Type B pancreatic cell (in vitro differentiated cells): ENCODE data around the gene ANKRD53. TPM values are rescaled to one million over a fixed set of nuclear protein-coding genes. Genes with fewer than 3 reads are reported as not detected.
A peak's percentile ranks its signal among the peaks of the same experiment; 100 is the strongest.

Experiments used
- DNase-seq: peaks from one replicate; pipeline ENCODE4 v3.0.0; 2021; ENCODE audit warnings: mixed read lengths; ENCODE audit not compliant: unreplicated experiment; ENCODE audit errors: extremely low spot score
- H3K27ac Mint-ChIP-seq: 2 replicates; pipeline ENCODE4 v1.8.0; 2021; ENCODE audit warnings: mild to moderate bottlenecking, mixed read lengths
- H3K27me3 Mint-ChIP-seq: 2 replicates; pipeline ENCODE4 v1.8.0; 2021; ENCODE audit warnings: mixed read lengths
- H3K36me3 Mint-ChIP-seq: 2 replicates; pipeline ENCODE4 v1.8.0; 2021; ENCODE audit warnings: mixed read lengths
- H3K4me1 Mint-ChIP-seq: one replicate; pipeline ENCODE4 v1.8.0; 2021; ENCODE audit warnings: mixed read lengths; ENCODE audit not compliant: unreplicated experiment
- H3K4me3 Mint-ChIP-seq: 2 replicates; pipeline ENCODE4 v1.8.0; 2021; ENCODE audit warnings: mild to moderate bottlenecking, mixed read lengths
- H3K9me3 Mint-ChIP-seq: 2 replicates; pipeline ENCODE4 v1.8.0; 2021; ENCODE audit warnings: mixed read lengths
- CTCF ChIP-seq: fragments of 200-600 bp; sonication (generic); conservative IDR thresholded peaks from 2 replicates; pipeline ENCODE4 v1.5.0; 2021; ENCODE audit warnings: antibody characterized with exemption, mild to moderate bottlenecking
- total RNA-seq: library from RNA; stranded (reverse); gene quantifications from 2 replicates; pipeline ENCODE4 v1.2.1, GENCODE V29; 2021; ENCODE audit warnings: low replicate concordance

Gene ANKRD53
- total RNA-seq, 1 donor from 2014 or later = 0.72 TPM

GRCh38 chr2:70984228-70984575 lies 5.8 kb downstream of the ANKRD53 start:
- no peaks in the 10 kb centered on the region for H3K27me3 Mint-ChIP-seq
- no peaks in the 10 kb centered on the region for H3K4me1 Mint-ChIP-seq
- TF ChIP-seq CTCF = no peak
- H3K36me3 Mint-ChIP-seq = peaks cover 15% of the 10 kb centered on the region
- H3K27ac Mint-ChIP-seq = no peak overlapping the region
- no peaks in the 10 kb centered on the region for H3K9me3 Mint-ChIP-seq
- DNase-seq = no peak
- no peak overlapping the region for H3K4me3 Mint-ChIP-seq

- Mint-ChIP-seq H3K27ac (no peak overlapping the region), H3K9me3 (no peaks in the 10 kb centered on the region), H3K4me1 (no peaks in the 10 kb centered on the region), H3K27me3 (no peaks in the 10 kb centered on the region), H3K4me3 (no peak overlapping the region), H3K36me3 (peaks cover 15% of the 10 kb centered on the region)
- peak; percentile 75 for DNase-seq
- peak; percentile 86 for TF ChIP-seq CTCF
These were observed 6.3 kb downstream of the ANKRD53 start for GRCh38 chr2:70984576-70985282.

GRCh38 chr2:70985283-70985688 lies 6.9 kb downstream of the ANKRD53 start:
- H3K27me3 Mint-ChIP-seq = no peaks in the 10 kb centered on the region
- peaks cover 15% of the 10 kb centered on the region for H3K36me3 Mint-ChIP-seq
- peak; percentile 62 for DNase-seq
- no peaks in the 10 kb centered on the region for H3K9me3 Mint-ChIP-seq
- H3K4me1 Mint-ChIP-seq = no peaks in the 10 kb centered on the region
- H3K27ac Mint-ChIP-seq = no peak overlapping the region
- TF ChIP-seq CTCF = no peak
- no peak overlapping the region for H3K4me3 Mint-ChIP-seq

- peaks cover 15% of the 10 kb centered on the region for H3K36me3 Mint-ChIP-seq
- no peaks in the 10 kb centered on the region for H3K9me3 Mint-ChIP-seq
- TF ChIP-seq CTCF = no peak
- no peaks in the 10 kb centered on the region for H3K27me3 Mint-ChIP-seq
- H3K27ac Mint-ChIP-seq = no peak overlapping the region
- no peaks in the 10 kb centered on the region for H3K4me1 Mint-ChIP-seq
- H3K4me3 Mint-ChIP-seq = no peak overlapping the region
- no peak for DNase-seq
These were observed 7.5 kb downstream of the ANKRD53 start for GRCh38 chr2:70985956-70986355.

GRCh38 chr2:70986499-70987189 lies 8.2 kb downstream of the ANKRD53 start:
- H3K36me3 Mint-ChIP-seq = peaks cover 15% of the 10 kb centered on the region
- no peaks in the 10 kb centered on the region for H3K9me3 Mint-ChIP-seq
- H3K27ac Mint-ChIP-seq = no peak overlapping the region
- H3K4me1 Mint-ChIP-seq = peaks cover 2% of the 10 kb centered on the region
- DNase-seq = peak; percentile 31
- no peak overlapping the region for H3K4me3 Mint-ChIP-seq
- no peak for TF ChIP-seq CTCF
- H3K27me3 Mint-ChIP-seq = no peaks in the 10 kb centered on the region
